COLO668 (cell line): ENCODE measurements around the gene CTF1.

Source experiments
- DNase-seq: peaks from one replicate; lab custom pipeline; 2025; ENCODE audit not compliant: unreplicated experiment; lab: John Stamatoyannopoulos, UW

Gene CTF1

GRCh38 chr16:30953111-30953510, 56.7 kb downstream of the CTF1 start:
- no peak for DNase-seq
